OCI-LY7 (cell line): ENCODE data around the gene SOWAHC. TPM values are rescaled to one million over a fixed set of nuclear protein-coding genes. Genes with fewer than 3 reads are reported as not detected.

Source experiments
- BruUV-seq: library from RNA; stranded (reverse); fragments of 400-500 nt; replicated peaks from 2 replicates; lab custom pipeline; 2021; lab: Mats Ljungman, UMichigan
- CTCF ChIA-PET: fragments of 300-600 bp; sonication (Branson Sonifier 250); formaldehyde crosslinking; loops from one replicate; lab custom pipeline; 2022; ENCODE audit warnings: antibody characterized with exemption; ENCODE audit not compliant: unreplicated experiment; lab: Charles Lee
- POLR2A ChIA-PET: fragments of 300-600 bp; sonication (Branson Sonifier 250); formaldehyde crosslinking; loops from one replicate; lab custom pipeline; 2022; ENCODE audit warnings: antibody characterized with exemption; lab: Charles Lee
- DNase-seq: peaks from one replicate; pipeline ENCODE4 v3.0.0-alpha.2; 2015; ENCODE audit warnings: low spot score
- H2AFZ ChIP-seq: fragments of 200-600 bp; sonication (generic), shearing (Covaris generic); 2 replicates; pipeline ENCODE4 v1.6.1; 2014; ENCODE audit warnings: mild to moderate bottlenecking, antibody characterized with exemption, low read length, moderate library complexity
- H3K27ac ChIP-seq: fragments of 200-600 bp; sonication (generic); 2 replicates; pipeline ENCODE4 v1.5.1; 2014; ENCODE audit warnings: mixed run types, low read depth, mild to moderate bottlenecking, moderate library complexity, low read length, inconsistent platforms; ENCODE audit not compliant: poor library complexity, severe bottlenecking
- H3K36me3 ChIP-seq: fragments of 200-600 bp; sonication (generic); 2 replicates; pipeline ENCODE4 v1.6.1; 2014; ENCODE audit warnings: mild to moderate bottlenecking, antibody characterized with exemption, low read length, moderate library complexity, mixed read lengths; ENCODE audit not compliant: insufficient read depth
- H3K4me1 ChIP-seq: fragments of 200-600 bp; sonication (generic); 2 replicates; pipeline ENCODE4 v1.5.1; 2014; ENCODE audit warnings: mild to moderate bottlenecking, low read length; ENCODE audit not compliant: insufficient read depth, poor library complexity, severe bottlenecking
- H3K4me2 ChIP-seq: fragments of 200-600 bp; sonication (generic); 2 replicates; pipeline ENCODE4 v1.6.1; 2014; ENCODE audit warnings: mild to moderate bottlenecking, low read length
- H3K4me3 ChIP-seq: fragments of 200-600 bp; sonication (generic); 2 replicates; pipeline ENCODE4 v1.5.1; 2014; ENCODE audit warnings: mild to moderate bottlenecking, low read depth, low read length; ENCODE audit not compliant: poor library complexity, severe bottlenecking
- H3K79me2 ChIP-seq: fragments of 200-600 bp; sonication (generic); 2 replicates; pipeline ENCODE4 v1.6.1; 2016; ENCODE audit warnings: low read depth, mild to moderate bottlenecking, low read length, moderate library complexity, mixed read lengths; ENCODE audit not compliant: insufficient read depth
- H3K9me2 ChIP-seq: fragments of 200-600 bp; sonication (generic); 2 replicates; pipeline ENCODE4 v1.6.1; 2016; ENCODE audit warnings: mild to moderate bottlenecking, low read length, mixed read lengths; ENCODE audit not compliant: insufficient read depth
- H3K9me3 ChIP-seq: fragments of 200-600 bp; sonication (generic); 2 replicates; pipeline ENCODE4 v1.6.1; 2014; ENCODE audit warnings: mild to moderate bottlenecking, mixed run types, low read length, mixed read lengths
- H4K20me1 ChIP-seq: fragments of 200-600 bp; sonication (generic); 2 replicates; pipeline ENCODE4 v1.6.1; 2014; ENCODE audit warnings: mild to moderate bottlenecking, antibody characterized with exemption, low read length, moderate library complexity, mixed read lengths; ENCODE audit not compliant: insufficient read depth
- EZH2phosphoT487 ChIP-seq: fragments of 200-600 bp; sonication (generic); IDR thresholded peaks from 2 replicates; pipeline ENCODE4 v1.6.1; 2018; ENCODE audit warnings: low read depth, borderline replicate concordance, mild to moderate bottlenecking, mixed run types, antibody characterized with exemption, low read length, moderate library complexity, mixed read lengths
- intact Hi-C: fragments of 100-400 bp; cut with micrococcal nuclease; formaldehyde crosslinking; loops from one replicate; pipeline ENCODE4 v1.10.0; 2022; ENCODE audit not compliant: unreplicated experiment
- total RNA-seq, 2 experiments: library from RNA; depleted of rRNA in 1 of 2; stranded (reverse); fragments of >200 nt in 1 of 2; shearing (Covaris generic) in 1 of 2; gene quantifications; 2 replicates each; pipeline ENCODE4 v1.2.3, GENCODE V29; 2014 to 2022
- TF ChIP-seq, protein P1 (sequence below): fragments of 200-600 bp; sonication (generic); conservative IDR thresholded peaks from 2 replicates; pipeline ENCODE4 v1.5.1; 2014; ENCODE audit warnings: mild to moderate bottlenecking, antibody characterized with exemption, low read length, moderate library complexity, mixed read lengths

Gene SOWAHC
- total RNA-seq, 2 experiments from 2014 or later: not detected

DNA sequence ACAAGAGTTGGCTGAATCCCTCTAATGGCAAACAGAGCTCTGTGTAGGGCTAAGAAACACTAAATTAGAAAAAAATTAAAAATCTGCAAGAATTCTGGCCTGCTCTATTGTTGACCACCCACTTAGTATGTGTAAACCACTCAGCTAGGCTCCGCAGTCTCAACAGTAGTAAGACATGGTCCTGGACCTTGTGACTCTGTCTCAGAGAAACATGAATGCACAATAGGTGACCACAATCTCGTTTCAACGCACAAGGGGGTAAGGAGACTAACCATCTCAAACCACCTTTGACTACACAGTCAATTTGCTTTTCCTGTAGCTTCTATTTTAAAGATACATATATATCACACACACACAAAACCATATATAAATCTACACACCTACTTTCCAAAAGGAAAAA is 16.9 kb upstream of the SOWAHC start:
- no peaks in the 10 kb centered on the region for H3K9me3 ChIP-seq
- H4K20me1 ChIP-seq: no peaks in the 10 kb centered on the region
- intact Hi-C loops: no loop called here
- no peak overlapping the region for H3K27ac ChIP-seq
- POLR2A ChIA-PET: interaction anchor here (0.5 kb wide), 1 partner anchor 50 kb away, joined by 3 read pairs; no protein-coding TSS in a partner anchor
- no TSS peak for BruUV-seq
- CTCF ChIA-PET: no interaction called here
- H3K4me3 ChIP-seq: no peak overlapping the region
- H3K36me3 ChIP-seq: no peaks in the 10 kb centered on the region
- no peaks in the 10 kb centered on the region for H3K79me2 ChIP-seq
- no peak for DNase-seq
- no peak overlapping the region for H3K4me2 ChIP-seq
- H3K4me1 ChIP-seq: no peaks in the 10 kb centered on the region
- TF ChIP-seq, protein P1, sequence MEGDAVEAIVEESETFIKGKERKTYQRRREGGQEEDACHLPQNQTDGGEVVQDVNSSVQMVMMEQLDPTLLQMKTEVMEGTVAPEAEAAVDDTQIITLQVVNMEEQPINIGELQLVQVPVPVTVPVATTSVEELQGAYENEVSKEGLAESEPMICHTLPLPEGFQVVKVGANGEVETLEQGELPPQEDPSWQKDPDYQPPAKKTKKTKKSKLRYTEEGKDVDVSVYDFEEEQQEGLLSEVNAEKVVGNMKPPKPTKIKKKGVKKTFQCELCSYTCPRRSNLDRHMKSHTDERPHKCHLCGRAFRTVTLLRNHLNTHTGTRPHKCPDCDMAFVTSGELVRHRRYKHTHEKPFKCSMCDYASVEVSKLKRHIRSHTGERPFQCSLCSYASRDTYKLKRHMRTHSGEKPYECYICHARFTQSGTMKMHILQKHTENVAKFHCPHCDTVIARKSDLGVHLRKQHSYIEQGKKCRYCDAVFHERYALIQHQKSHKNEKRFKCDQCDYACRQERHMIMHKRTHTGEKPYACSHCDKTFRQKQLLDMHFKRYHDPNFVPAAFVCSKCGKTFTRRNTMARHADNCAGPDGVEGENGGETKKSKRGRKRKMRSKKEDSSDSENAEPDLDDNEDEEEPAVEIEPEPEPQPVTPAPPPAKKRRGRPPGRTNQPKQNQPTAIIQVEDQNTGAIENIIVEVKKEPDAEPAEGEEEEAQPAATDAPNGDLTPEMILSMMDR: no peak
- TF ChIP-seq EZH2phosphoT487: no peak
- H2AFZ ChIP-seq: no peak overlapping the region
- H3K9me2 ChIP-seq: no peaks in the 10 kb centered on the region

DNA sequence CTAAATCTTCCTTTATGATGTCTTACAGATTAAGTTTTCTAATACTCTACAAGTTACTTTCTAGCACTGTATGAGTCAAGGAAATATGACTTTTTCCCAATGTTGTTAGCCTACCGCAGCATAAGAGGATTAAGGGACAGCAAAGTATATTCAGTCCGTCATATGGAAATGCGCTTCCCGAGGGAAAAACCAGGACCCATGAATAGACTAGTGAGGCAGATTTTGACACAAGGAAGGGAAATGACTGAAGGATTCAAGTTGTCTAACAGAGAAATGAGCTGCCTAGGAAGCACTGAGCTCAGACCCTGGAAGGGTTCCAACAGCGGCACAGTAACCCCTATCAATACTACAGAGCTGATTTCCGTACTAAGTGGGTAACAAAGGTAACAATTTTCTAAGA is 12.4 kb upstream of the SOWAHC start:
- no peak for DNase-seq
- Histone ChIP-seq H4K20me1 (no peaks in the 10 kb centered on the region), H3K4me2 (no peak overlapping the region), H3K27ac (no peak overlapping the region), H3K4me3 (no peak overlapping the region), H3K9me2 (no peaks in the 10 kb centered on the region), H3K9me3 (no peaks in the 10 kb centered on the region), H3K4me1 (no peaks in the 10 kb centered on the region), H2AFZ (no peak overlapping the region), H3K79me2 (no peaks in the 10 kb centered on the region), H3K36me3 (no peaks in the 10 kb centered on the region)
- intact Hi-C loops: no loop called here
- BruUV-seq: no TSS peak
- POLR2A ChIA-PET: no interaction called here
- TF ChIP-seq EZH2phosphoT487: no peak
- TF ChIP-seq, protein P1: no peak
- CTCF ChIA-PET: no interaction called here

DNA sequence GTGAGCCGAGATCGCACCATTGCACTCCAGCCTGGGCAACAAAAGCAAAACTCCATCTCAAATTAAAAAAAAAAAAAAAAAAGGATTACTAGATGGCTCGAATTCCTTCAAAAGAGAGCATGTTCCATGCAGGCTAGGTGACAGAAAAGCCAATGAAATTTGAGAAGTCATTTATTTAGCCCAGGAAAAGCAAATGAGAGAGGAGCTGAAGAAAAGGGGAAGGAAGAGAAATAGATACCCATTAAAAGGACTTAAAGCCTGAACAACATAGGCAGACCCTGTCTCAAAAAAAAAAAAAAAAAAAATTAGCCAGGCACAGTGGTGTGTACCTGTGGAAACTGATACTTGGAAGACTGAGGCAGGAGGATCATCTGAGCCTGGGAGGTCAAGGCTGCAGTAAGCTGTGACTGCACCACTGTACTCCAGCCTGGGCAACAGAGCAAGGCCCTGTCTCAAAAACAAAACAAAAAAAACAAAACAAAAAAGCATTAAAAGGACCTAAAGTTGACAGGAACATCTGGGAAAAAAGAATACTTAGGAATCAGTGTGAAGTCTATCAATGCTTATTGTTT is 11.5 kb upstream of the SOWAHC start:
- no peak for DNase-seq
- ChIA-PET CTCF (no interaction called here), POLR2A (interaction anchor here (0.7 kb wide), 1 partner anchor 10 kb away, joined by 3 read pairs; no protein-coding TSS in a partner anchor)
- Histone ChIP-seq H4K20me1 (no peaks in the 10 kb centered on the region), H3K4me2 (no peak overlapping the region), H2AFZ (no peak overlapping the region), H3K27ac (no peak overlapping the region), H3K79me2 (no peaks in the 10 kb centered on the region), H3K9me3 (no peaks in the 10 kb centered on the region), H3K4me1 (no peaks in the 10 kb centered on the region), H3K9me2 (no peaks in the 10 kb centered on the region), H3K36me3 (no peaks in the 10 kb centered on the region), H3K4me3 (no peak overlapping the region)
- no peak for TF ChIP-seq EZH2phosphoT487
- TF ChIP-seq, protein P1: no peak
- intact Hi-C loops: no loop called here
- BruUV-seq: no TSS peak
